Measurements from ENCODE around the gene USP7. TPM values are rescaled to one million over a fixed set of nuclear protein-coding genes. Genes with fewer than 3 reads are reported as not detected.
A peak's percentile ranks its signal among the peaks of the same experiment; 100 is the strongest.

USP7 gene
- total RNA-seq, 3 donors from 2014 or later = 125 to 144 (median 130) TPM

- TF ChIP-seq, protein P1, sequence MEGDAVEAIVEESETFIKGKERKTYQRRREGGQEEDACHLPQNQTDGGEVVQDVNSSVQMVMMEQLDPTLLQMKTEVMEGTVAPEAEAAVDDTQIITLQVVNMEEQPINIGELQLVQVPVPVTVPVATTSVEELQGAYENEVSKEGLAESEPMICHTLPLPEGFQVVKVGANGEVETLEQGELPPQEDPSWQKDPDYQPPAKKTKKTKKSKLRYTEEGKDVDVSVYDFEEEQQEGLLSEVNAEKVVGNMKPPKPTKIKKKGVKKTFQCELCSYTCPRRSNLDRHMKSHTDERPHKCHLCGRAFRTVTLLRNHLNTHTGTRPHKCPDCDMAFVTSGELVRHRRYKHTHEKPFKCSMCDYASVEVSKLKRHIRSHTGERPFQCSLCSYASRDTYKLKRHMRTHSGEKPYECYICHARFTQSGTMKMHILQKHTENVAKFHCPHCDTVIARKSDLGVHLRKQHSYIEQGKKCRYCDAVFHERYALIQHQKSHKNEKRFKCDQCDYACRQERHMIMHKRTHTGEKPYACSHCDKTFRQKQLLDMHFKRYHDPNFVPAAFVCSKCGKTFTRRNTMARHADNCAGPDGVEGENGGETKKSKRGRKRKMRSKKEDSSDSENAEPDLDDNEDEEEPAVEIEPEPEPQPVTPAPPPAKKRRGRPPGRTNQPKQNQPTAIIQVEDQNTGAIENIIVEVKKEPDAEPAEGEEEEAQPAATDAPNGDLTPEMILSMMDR (IDR thresholded peaks at IDR 0.05) = no peak
- intact Hi-C loops (cut with DNase I, micrococcal nuclease) = no loop called here
- peaks cover 4% of the 10 kb centered on the region for H3K36me3 ChIP-seq (ENCODE audit: low read depth)
- no peaks in the 10 kb centered on the region for H3K4me1 ChIP-seq (ENCODE audit: low read depth)
- no peak overlapping the region for H3K4me3 ChIP-seq
- DNase-seq (peak in 1 of 3 donors; percentile 22), ATAC-seq (no peak)
- H3K9me3 ChIP-seq = no peaks in the 10 kb centered on the region
Observed at GRCh38 chr16:8854298-8854948, 109.3 kb downstream of the USP7 start.

DNA sequence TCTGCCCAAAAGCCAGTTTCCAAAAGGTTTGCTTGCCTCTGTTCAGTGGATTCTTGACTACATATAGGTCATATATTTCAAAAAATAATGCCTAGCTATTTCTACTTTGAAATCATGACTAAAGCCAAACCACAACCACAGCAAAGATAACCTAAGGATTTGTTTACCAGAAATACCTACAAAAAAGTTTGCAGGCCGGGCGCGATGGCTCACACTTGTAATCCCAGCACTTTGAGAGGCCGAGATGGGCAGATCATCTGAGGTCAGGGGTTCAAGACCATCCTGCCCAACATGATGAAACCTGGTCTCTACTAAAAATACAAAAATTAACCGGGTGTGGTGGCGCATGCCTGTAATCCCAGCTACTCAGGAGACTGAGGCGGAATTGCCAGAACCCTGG is 110.1 kb downstream of the USP7 start:
- TF ChIP-seq, protein P1 (IDR thresholded peaks at IDR 0.05) = no peak
- H3K4me1 ChIP-seq (ENCODE audit: low read depth) = no peaks in the 10 kb centered on the region
- no peak overlapping the region for H3K4me3 ChIP-seq
- DNase-seq (no peak), ATAC-seq (no peak)
- H3K9me3 ChIP-seq = no peaks in the 10 kb centered on the region
- intact Hi-C loops (cut with DNase I, micrococcal nuclease) = no loop called here
- H3K36me3 ChIP-seq (ENCODE audit: low read depth) = peaks cover 6% of the 10 kb centered on the region

DNA sequence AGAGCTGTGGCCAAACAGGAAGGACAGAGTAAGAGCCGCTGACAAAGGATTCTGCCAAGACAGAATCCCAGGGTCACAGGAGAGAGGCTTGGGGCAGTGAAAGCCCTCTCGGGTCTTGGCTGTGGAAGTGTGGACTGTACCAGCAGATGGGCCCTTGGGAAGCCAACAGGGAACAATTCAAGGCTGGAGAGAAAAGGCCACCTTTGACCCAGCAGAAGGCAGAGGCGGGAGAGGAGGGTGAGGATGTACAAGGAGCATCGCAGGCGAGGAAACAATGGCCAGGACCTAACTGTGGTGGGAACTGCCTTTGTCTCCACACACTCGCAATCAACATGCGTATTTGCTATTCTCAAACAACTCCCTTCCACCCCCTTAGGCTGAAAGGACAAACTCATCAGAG is 110.6 kb downstream of the USP7 start:
- H3K4me3 ChIP-seq = no peak overlapping the region
- intact Hi-C loops (cut with DNase I, micrococcal nuclease) = no loop called here
- TF ChIP-seq, protein P1 (IDR thresholded peaks at IDR 0.05) = no peak
- ATAC-seq = no peak
- peaks cover 10% of the 10 kb centered on the region for H3K36me3 ChIP-seq (ENCODE audit: low read depth)
- no peak for DNase-seq
- H3K4me1 ChIP-seq (ENCODE audit: low read depth) = no peaks in the 10 kb centered on the region
- no peaks in the 10 kb centered on the region for H3K9me3 ChIP-seq

GRCh38 chr16:8852534-8852933 is 111.2 kb downstream of the USP7 start:
- TF ChIP-seq, protein P1 (IDR thresholded peaks at IDR 0.05) = no peak
- Histone ChIP-seq H3K9me3 (no peaks in the 10 kb centered on the region), H3K4me3 (no peak overlapping the region), H3K4me1 (ENCODE audit: low read depth) (no peaks in the 10 kb centered on the region), H3K36me3 (ENCODE audit: low read depth) (peaks cover 10% of the 10 kb centered on the region)
- DNase-seq = no peak
- intact Hi-C loops (cut with DNase I, micrococcal nuclease) = no loop called here
- no peak for ATAC-seq

- intact Hi-C loops (cut with DNase I, micrococcal nuclease) = no loop called here
Observed at GRCh38 chr16:8851761-8852403, 111.8 kb downstream of the USP7 start.

More at GRCh38 chr16:8851761-8852403, 111.8 kb downstream of the USP7 start:
- no peaks in the 10 kb centered on the region for H3K9me3 ChIP-seq
- H3K4me3 ChIP-seq = no peak overlapping the region
- peaks cover 10% of the 10 kb centered on the region for H3K36me3 ChIP-seq (ENCODE audit: low read depth)
- TF ChIP-seq, protein P1 (IDR thresholded peaks at IDR 0.05) = no peak
- ATAC-seq = no peak
- no peaks in the 10 kb centered on the region for H3K4me1 ChIP-seq (ENCODE audit: low read depth)
- DNase-seq = peak in 1 of 3 donors; percentile 33

Data from mucosa of descending colon (tissue), 3 donors.